Adipose tissue (tissue), 3 donors: ENCODE results near the gene CDC37. TPM values are rescaled to one million over a fixed set of nuclear protein-coding genes. Genes with fewer than 3 reads are reported as not detected.

ENCODE experiments used
- H3K27ac ChIP-seq: one replicate; pipeline ENCODE4 v1.5.1; 2013; ENCODE audit warnings: low read depth, low read length
- WGBS, 3 donors: extraction: QIAGEN DNeasy Blood & Tissue Kit; methylation state at CpG; one replicate each; pipeline ENCODE4 v1.1.7; 2013; 5-methylcytosine and 5-hydroxymethylcytosine counted together
- polyA plus RNA-seq, 3 donors: library from polyadenylated mRNA; stranded (reverse); fragments of 200-250 nt; gene quantifications; one replicate each; pipeline ENCODE4 v1.2.3, GENCODE V29; 2013
- donor health status: healthy with polysubstance abuse.
- donor health status: Bipolar disorder and iron deficiency.
- donor health status: healthy.

Gene CDC37
- polyA plus RNA-seq: 100 to 1,000 TPM in 2 of 3 donors, 10 to 100 TPM in 1; 99.7 to 305 (median 272) TPM

- peak within 1 kb of the TSS; percentile 70 for H3K27ac ChIP-seq
- WGBS, 3 donors: 0% methylated on average over 65 to 69 of the region's 69 CpGs
Observed at GRCh38 chr19:10403137-10404021, at the start of gene CDC37. TSS of gene CDC37 (minus strand) at chr19:10403542. CDS start at chr19:10403479, 63 bp downstream.

DNA sequence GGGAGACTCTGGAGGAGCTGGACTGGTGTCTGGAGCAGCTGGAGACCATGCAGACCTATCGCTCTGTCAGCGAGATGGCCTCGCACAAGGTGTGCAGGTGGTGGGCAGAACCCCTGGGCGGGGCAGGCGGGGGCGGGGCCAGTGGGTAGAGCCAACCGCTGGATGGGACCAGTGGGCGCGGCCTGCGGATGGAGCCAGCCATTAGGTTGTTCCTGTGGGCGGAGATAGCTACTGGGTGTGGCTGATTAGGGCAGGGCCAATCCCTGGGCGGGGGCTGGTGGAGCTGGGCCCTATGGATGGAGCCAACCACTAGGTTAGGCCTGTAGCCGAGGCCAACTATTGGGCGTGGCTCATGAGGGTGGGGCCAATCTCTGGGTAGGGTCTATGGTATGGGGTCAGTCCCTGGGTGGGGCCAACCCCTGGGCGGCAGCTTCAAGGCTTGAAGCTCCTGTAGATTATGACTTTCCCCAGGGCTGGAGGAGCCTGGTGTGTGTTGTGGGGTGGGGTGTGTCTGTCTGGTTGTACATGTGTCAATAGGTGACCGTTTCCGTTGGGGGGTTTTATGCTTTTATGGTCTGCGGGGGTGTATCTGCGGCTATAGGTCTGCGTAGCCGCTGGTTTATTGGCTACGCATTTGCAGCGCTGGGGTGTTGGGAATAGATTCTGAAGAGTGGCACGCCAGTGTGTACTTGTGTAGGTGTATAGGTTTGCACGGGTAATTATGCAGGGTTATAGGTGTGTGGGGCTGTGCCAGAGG, 47.7 kb upstream of the CDC37 start:
- WGBS, 3 donors: 77 to 89% (median 85%) methylated on average over 25 of the region's 25 CpGs
- H3K27ac ChIP-seq: no peak overlapping the region

GRCh38 chr19:10450191-10450852, 47.0 kb upstream of the CDC37 start:
- H3K27ac ChIP-seq: no peak overlapping the region
- WGBS, 3 donors: 88 to 93% (median 91%) methylated on average over 14 of the region's 14 CpGs

- WGBS, 3 donors: 96 to 97% (median 97%) methylated on average over 7 of the region's 7 CpGs
- H3K27ac ChIP-seq: no peak overlapping the region
Observed at GRCh38 chr19:10449037-10449436, 45.7 kb upstream of the CDC37 start.

DNA sequence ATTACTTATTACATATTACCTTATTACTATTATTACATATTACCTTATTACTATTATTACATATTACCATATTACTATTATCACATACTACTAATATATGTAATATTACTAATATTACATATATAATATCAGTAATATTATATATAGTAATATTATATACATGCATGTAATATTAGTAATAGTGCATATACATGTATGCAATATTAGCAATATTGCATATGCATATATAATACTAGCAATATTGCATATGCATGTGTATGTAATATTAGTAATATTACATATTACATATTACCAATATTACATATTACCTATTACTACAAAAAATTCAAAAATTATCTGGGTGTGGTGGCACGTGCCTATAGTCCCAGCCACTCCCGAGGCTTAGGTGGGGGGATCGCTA, 39.4 kb upstream of the CDC37 start:
- no peak overlapping the region for H3K27ac ChIP-seq
- 92 to 95% (median 92%) methylated on average over 3 of the region's 3 CpGs for WGBS, 3 donors

- 83 to 92% (median 89%) methylated on average over 5 of the region's 5 CpGs for WGBS, 3 donors
- no peak overlapping the region for H3K27ac ChIP-seq
Observed at GRCh38 chr19:10439588-10439987, 36.2 kb upstream of the CDC37 start.

- no peak overlapping the region for H3K27ac ChIP-seq
- 64 to 94% (median 81%) methylated on average over 10 of the region's 10 CpGs for WGBS, 3 donors
Observed at GRCh38 chr19:10433131-10433536, 29.8 kb upstream of the CDC37 start.

DNA sequence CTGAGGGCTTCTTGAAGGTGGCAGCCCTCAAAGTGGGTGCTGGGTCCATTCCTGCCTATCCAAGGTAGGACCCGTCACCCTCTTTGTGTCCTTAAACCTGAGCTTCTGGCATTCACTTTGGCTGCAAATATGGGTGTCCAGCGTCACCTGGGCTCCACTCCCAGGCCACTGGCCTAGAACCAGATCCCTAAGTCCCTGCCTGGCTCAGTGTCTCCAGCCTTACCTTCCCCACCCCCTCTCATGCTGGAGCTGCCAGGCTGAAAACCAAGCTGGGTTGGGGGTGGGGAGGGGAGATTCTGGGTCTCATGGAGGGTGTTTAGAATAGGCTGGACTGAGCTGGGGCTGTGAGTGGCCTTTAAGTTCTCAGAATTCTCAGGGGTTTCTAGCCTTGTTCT, 29.4 kb upstream of the CDC37 start:
- peak overlapping the region; percentile 54 for H3K27ac ChIP-seq
- WGBS, 3 donors: 52 to 94% (median 93%) methylated on average over 2 of the region's 2 CpGs

GRCh38 chr19:10431943-10432735, 28.8 kb upstream of the CDC37 start:
- H3K27ac ChIP-seq: peak overlapping the region; percentile 54
- 1 to 3% (median 2%) methylated on average over 27 to 58 of the region's 64 CpGs for WGBS, 3 donors

- H3K27ac ChIP-seq: no peak overlapping the region
Observed at GRCh38 chr19:10431254-10431942, 28.1 kb upstream of the CDC37 start.

GRCh38 chr19:10430505-10431253, 27.3 kb upstream of the CDC37 start:
- no peak overlapping the region for H3K27ac ChIP-seq
- 2 to 6% (median 3%) methylated on average over 18 to 75 of the region's 75 CpGs for WGBS, 3 donors

More at GRCh38 chr19:10431254-10431942, 28.1 kb upstream of the CDC37 start:
- WGBS, 3 donors: 6 to 11% (median 9%) methylated on average over 23 to 25 of the region's 25 CpGs

DNA sequence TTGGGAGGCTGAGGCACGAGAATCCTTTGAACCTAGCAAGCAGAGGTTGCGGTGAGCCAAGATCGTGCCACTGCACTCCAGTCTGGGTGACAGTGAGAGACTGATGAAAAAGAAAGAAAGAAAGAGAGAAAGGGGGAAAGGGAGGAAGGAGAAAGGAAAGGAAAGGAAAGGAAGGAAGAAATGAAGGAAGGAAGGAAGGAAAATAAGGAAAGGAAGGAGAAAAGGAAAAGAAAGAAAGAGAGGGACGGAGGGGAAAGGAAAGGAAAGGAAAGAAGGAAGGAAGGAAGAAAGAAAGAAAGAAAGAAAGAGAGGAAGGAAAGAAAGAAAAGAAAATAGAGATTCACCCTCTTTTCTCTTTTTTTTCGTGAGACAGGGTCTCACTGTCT, 25.6 kb upstream of the CDC37 start:
- H3K27ac ChIP-seq: no peak overlapping the region
- 59 to 73% (median 60%) methylated on average over 5 of the region's 5 CpGs for WGBS, 3 donors

DNA sequence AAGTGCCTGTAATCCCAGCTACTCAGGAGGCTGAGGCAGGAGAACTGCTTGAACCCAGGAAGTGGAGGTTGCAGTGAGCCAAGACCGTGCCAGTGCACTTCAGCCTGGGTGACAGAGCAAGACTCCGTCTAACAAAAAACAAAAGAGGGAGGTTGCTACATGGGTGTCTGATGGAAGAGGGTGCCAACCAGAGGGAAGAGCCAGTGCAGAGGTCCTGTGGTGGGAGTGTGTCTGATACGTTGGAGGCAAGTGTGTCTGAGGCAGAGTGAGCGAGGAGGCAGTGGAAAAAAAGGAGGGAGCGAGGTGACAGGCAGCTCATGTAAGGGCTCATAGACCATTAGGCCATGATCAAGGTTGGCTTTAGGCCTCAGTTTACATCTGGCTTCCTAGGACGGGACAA, 23.8 kb upstream of the CDC37 start:
- no peak overlapping the region for H3K27ac ChIP-seq
- 85 to 93% (median 88%) methylated on average over 6 of the region's 6 CpGs for WGBS, 3 donors

DNA sequence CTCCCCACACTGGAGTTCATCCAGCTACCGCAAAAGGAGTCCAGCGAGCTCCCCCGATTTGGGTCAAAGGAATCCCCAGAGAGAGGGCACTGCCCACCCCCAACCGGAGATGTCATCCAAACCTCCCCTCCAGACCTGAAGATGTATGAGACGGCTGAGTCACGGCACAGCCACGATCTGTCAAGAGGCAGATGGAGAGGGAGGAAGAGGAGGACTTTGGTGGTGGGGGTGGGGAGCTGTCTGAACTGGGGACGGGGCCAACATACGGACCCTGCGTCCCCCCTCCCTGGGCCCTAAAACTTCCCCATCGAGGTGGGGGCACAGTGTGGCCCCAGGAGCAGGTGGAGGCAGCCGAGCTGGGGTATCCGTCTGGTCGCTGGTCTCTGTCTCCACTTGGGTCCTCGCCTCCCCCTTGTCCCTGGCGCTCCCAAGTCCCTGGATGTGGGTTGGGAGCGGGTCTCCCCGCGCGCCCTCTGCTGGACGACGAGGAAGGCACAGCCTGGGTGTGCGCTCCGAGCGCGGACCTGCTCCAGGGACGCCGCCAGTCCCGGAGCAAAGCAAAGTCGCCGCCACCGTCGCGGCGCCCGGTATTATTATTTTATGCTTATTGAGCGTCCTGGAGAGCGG, 20.8 kb upstream of the CDC37 start:
- whole genome bisulfite sequencing, 3 donors: 0 to 4% (median 1%) methylated on average over 34 to 38 of the region's 38 CpGs
- H3K27ac ChIP-seq: no peak overlapping the region

DNA sequence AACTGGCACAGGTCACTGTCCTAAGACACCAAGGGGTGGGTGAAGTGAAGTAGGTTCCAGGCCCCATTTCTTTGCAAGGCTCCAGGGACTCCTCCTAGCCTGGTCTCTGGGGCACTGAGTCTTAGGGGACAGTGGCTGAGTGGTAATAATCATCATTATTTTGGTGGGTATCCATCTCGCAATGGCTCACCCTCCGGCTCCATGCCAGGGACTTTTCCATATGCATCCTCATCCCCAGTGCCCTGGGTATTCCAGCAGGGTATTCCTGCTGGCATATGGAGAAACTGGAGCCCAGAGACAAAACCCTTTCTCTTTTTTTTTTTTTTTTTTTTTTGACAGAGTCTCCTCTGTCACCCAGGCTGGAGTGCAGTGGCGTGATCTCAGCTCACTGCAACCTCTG, 19.5 kb upstream of the CDC37 start:
- 74 to 85% (median 76%) methylated on average over 3 of the region's 3 CpGs for WGBS, 3 donors

GRCh38 chr19:10422046-10422461, 18.7 kb upstream of the CDC37 start:
- WGBS, 3 donors: 46 to 55% (median 52%) methylated on average over 4 of the region's 4 CpGs
- H3K27ac ChIP-seq: no peak overlapping the region

More for the DNA sequence above, 19.5 kb upstream of the CDC37 start:
- no peak overlapping the region for H3K27ac ChIP-seq
